ENCODE measurements around the gene ZFP1.

The ZFP1 gene

GRCh38 chr16:75188832-75189477 lies 40.6 kb downstream of the ZFP1 start:
- no peak overlapping the region for H2AFZ ChIP-seq (ENCODE audit: insufficient read depth, low read length, poor library complexity)
- no CpG with 5 or more reads among the region's 14 CpGs for WGBS (ENCODE audit: extremely low coverage, insufficient coverage, insufficient read length)
- no peak overlapping the region for H4K8ac ChIP-seq (ENCODE audit: low read depth, low read length)
- H4K12ac ChIP-seq (ENCODE audit: low read depth, low read length) = no peak overlapping the region
- no peak overlapping the region for H3K18ac ChIP-seq (ENCODE audit: low read length)
- no peak overlapping the region for H3K23ac ChIP-seq (ENCODE audit: low read length)
- no peak overlapping the region for H4K91ac ChIP-seq (ENCODE audit: low read depth, low read length)
- H3K79me2 ChIP-seq (ENCODE audit: control insufficient read depth, insufficient read depth, low read length, poor library complexity) = no peaks in the 10 kb centered on the region
- H3K27me3 ChIP-seq (ENCODE audit: insufficient read depth, low read length) = no peaks in the 10 kb centered on the region
- H3K14ac ChIP-seq (ENCODE audit: low read length) = no peak overlapping the region
- no peak overlapping the region for H2AK5ac ChIP-seq (ENCODE audit: low read length)
- H3K79me1 ChIP-seq (ENCODE audit: low read length) = no peaks in the 10 kb centered on the region
- H3K4ac ChIP-seq (ENCODE audit: low read depth, low read length) = no peak overlapping the region
- H2BK120ac ChIP-seq (ENCODE audit: insufficient read depth, low read length, poor library complexity) = no peak overlapping the region
- no peak overlapping the region for H3K27ac ChIP-seq (ENCODE audit: low read depth, low read length)
- peak overlapping the region; percentile 20 for H3K4me2 ChIP-seq (ENCODE audit: low read length)
- H3K9ac ChIP-seq (ENCODE audit: low read length) = no peak overlapping the region
- no peak overlapping the region for H2BK5ac ChIP-seq (ENCODE audit: low read depth, low read length, poor library complexity)
- DNase-seq = peak; percentile 53 to 81
- no peak overlapping the region for H2BK12ac ChIP-seq (ENCODE audit: low read length)
- H3K9me3 ChIP-seq (ENCODE audit: insufficient read depth, low read depth, low read length) = peaks cover 4% of the 10 kb centered on the region
- H3K4me3 ChIP-seq (ENCODE audit: low read depth, low read length) = no peak overlapping the region
- peaks cover 10 to 11% of the 10 kb centered on the region in 2 experiments for H3K4me1 ChIP-seq (ENCODE audit: control insufficient read depth in 1 of 2, insufficient read depth in 2 of 2, low read length in 2 of 2)
- no peaks in the 10 kb centered on the region for H3K36me3 ChIP-seq (ENCODE audit: control insufficient read depth in 1 of 2, insufficient read depth in 2 of 2, low read length in 2 of 2)

GRCh38 chr16:75189638-75190245 lies 41.4 kb downstream of the ZFP1 start:
- H3K4me2 ChIP-seq (ENCODE audit: low read length) = no peak overlapping the region
- H3K23ac ChIP-seq (ENCODE audit: low read length) = no peak overlapping the region
- H3K4me1 ChIP-seq (ENCODE audit: control insufficient read depth in 1 of 2, insufficient read depth in 2 of 2, low read length in 2 of 2) = peaks cover 10 to 11% of the 10 kb centered on the region in 2 experiments
- DNase-seq = no peak
- H3K18ac ChIP-seq (ENCODE audit: low read length) = no peak overlapping the region
- no peak overlapping the region for H4K12ac ChIP-seq (ENCODE audit: low read depth, low read length)
- no peak overlapping the region for H3K4ac ChIP-seq (ENCODE audit: low read depth, low read length)
- no peaks in the 10 kb centered on the region for H3K36me3 ChIP-seq (ENCODE audit: control insufficient read depth in 1 of 2, insufficient read depth in 2 of 2, low read length in 2 of 2)
- H3K27me3 ChIP-seq (ENCODE audit: insufficient read depth, low read length) = no peaks in the 10 kb centered on the region
- no peaks in the 10 kb centered on the region for H3K79me1 ChIP-seq (ENCODE audit: low read length)
- H2AFZ ChIP-seq (ENCODE audit: insufficient read depth, low read length, poor library complexity) = no peak overlapping the region
- WGBS (ENCODE audit: extremely low coverage, insufficient coverage, insufficient read length) = no CpG with 5 or more reads among the region's 8 CpGs
- no peak overlapping the region for H3K14ac ChIP-seq (ENCODE audit: low read length)
- H3K27ac ChIP-seq (ENCODE audit: low read depth, low read length) = no peak overlapping the region
- no peak overlapping the region for H2BK5ac ChIP-seq (ENCODE audit: low read depth, low read length, poor library complexity)
- H2BK12ac ChIP-seq (ENCODE audit: low read length) = no peak overlapping the region
- H2AK5ac ChIP-seq (ENCODE audit: low read length) = no peak overlapping the region
- H3K79me2 ChIP-seq (ENCODE audit: control insufficient read depth, insufficient read depth, low read length, poor library complexity) = no peaks in the 10 kb centered on the region
- no peak overlapping the region for H4K8ac ChIP-seq (ENCODE audit: low read depth, low read length)
- no peak overlapping the region for H3K4me3 ChIP-seq (ENCODE audit: low read depth, low read length)
- no peak overlapping the region for H3K9ac ChIP-seq (ENCODE audit: low read length)
- peaks cover 4% of the 10 kb centered on the region for H3K9me3 ChIP-seq (ENCODE audit: insufficient read depth, low read depth, low read length)
- H4K91ac ChIP-seq (ENCODE audit: low read depth, low read length) = no peak overlapping the region
- H2BK120ac ChIP-seq (ENCODE audit: insufficient read depth, low read length, poor library complexity) = no peak overlapping the region

GRCh38 chr16:75192606-75193264 lies 44.4 kb downstream of the ZFP1 start:
- H3K18ac ChIP-seq (ENCODE audit: low read length) = no peak overlapping the region
- no peak overlapping the region for H3K14ac ChIP-seq (ENCODE audit: low read length)
- no peak overlapping the region for H3K23ac ChIP-seq (ENCODE audit: low read length)
- H4K12ac ChIP-seq (ENCODE audit: low read depth, low read length) = no peak overlapping the region
- no CpG with 5 or more reads among the region's 21 CpGs for WGBS (ENCODE audit: extremely low coverage, insufficient coverage, insufficient read length)
- H3K9me3 ChIP-seq (ENCODE audit: insufficient read depth, low read depth, low read length) = peaks cover 5% of the 10 kb centered on the region
- peaks cover 10 to 11% of the 10 kb centered on the region in 2 experiments for H3K4me1 ChIP-seq (ENCODE audit: control insufficient read depth in 1 of 2, insufficient read depth in 2 of 2, low read length in 2 of 2)
- no peak overlapping the region for H2BK12ac ChIP-seq (ENCODE audit: low read length)
- H2AK5ac ChIP-seq (ENCODE audit: low read length) = no peak overlapping the region
- no peak overlapping the region for H3K4ac ChIP-seq (ENCODE audit: low read depth, low read length)
- H4K8ac ChIP-seq (ENCODE audit: low read depth, low read length) = no peak overlapping the region
- no peaks in the 10 kb centered on the region for H3K36me3 ChIP-seq (ENCODE audit: control insufficient read depth in 1 of 2, insufficient read depth in 2 of 2, low read length in 2 of 2)
- no peaks in the 10 kb centered on the region for H3K79me2 ChIP-seq (ENCODE audit: control insufficient read depth, insufficient read depth, low read length, poor library complexity)
- no peak overlapping the region for H3K27ac ChIP-seq (ENCODE audit: low read depth, low read length)
- no peak overlapping the region for H3K4me2 ChIP-seq (ENCODE audit: low read length)
- H3K27me3 ChIP-seq (ENCODE audit: insufficient read depth, low read length) = no peaks in the 10 kb centered on the region
- H2BK5ac ChIP-seq (ENCODE audit: low read depth, low read length, poor library complexity) = no peak overlapping the region
- H3K79me1 ChIP-seq (ENCODE audit: low read length) = no peaks in the 10 kb centered on the region
- DNase-seq = peak; percentile 49 to 77
- no peak overlapping the region for H3K9ac ChIP-seq (ENCODE audit: low read length)
- H2BK120ac ChIP-seq (ENCODE audit: insufficient read depth, low read length, poor library complexity) = no peak overlapping the region
- H2AFZ ChIP-seq (ENCODE audit: insufficient read depth, low read length, poor library complexity) = no peak overlapping the region
- no peak overlapping the region for H3K4me3 ChIP-seq (ENCODE audit: low read depth, low read length)
- H4K91ac ChIP-seq (ENCODE audit: low read depth, low read length) = no peak overlapping the region

GRCh38 chr16:75193265-75193650 lies 44.9 kb downstream of the ZFP1 start:
- H4K12ac ChIP-seq (ENCODE audit: low read depth, low read length) = no peak overlapping the region
- no peak overlapping the region for H2BK12ac ChIP-seq (ENCODE audit: low read length)
- H3K14ac ChIP-seq (ENCODE audit: low read length) = no peak overlapping the region
- H3K18ac ChIP-seq (ENCODE audit: low read length) = no peak overlapping the region
- H3K36me3 ChIP-seq (ENCODE audit: control insufficient read depth in 1 of 2, insufficient read depth in 2 of 2, low read length in 2 of 2) = no peaks in the 10 kb centered on the region
- WGBS (ENCODE audit: extremely low coverage, insufficient coverage, insufficient read length) = no CpG with 5 or more reads among the region's 4 CpGs
- no peak overlapping the region for H4K91ac ChIP-seq (ENCODE audit: low read depth, low read length)
- no peak overlapping the region for H3K9ac ChIP-seq (ENCODE audit: low read length)
- H3K23ac ChIP-seq (ENCODE audit: low read length) = no peak overlapping the region
- no peak for DNase-seq
- H2BK5ac ChIP-seq (ENCODE audit: low read depth, low read length, poor library complexity) = no peak overlapping the region
- no peaks in the 10 kb centered on the region for H3K79me1 ChIP-seq (ENCODE audit: low read length)
- no peak overlapping the region for H3K4me3 ChIP-seq (ENCODE audit: low read depth, low read length)
- no peaks in the 10 kb centered on the region for H3K27me3 ChIP-seq (ENCODE audit: insufficient read depth, low read length)
- H3K4me2 ChIP-seq (ENCODE audit: low read length) = no peak overlapping the region
- H2BK120ac ChIP-seq (ENCODE audit: insufficient read depth, low read length, poor library complexity) = no peak overlapping the region
- peaks cover 5% of the 10 kb centered on the region for H3K9me3 ChIP-seq (ENCODE audit: insufficient read depth, low read depth, low read length)
- H3K27ac ChIP-seq (ENCODE audit: low read depth, low read length) = no peak overlapping the region
- no peak overlapping the region for H2AFZ ChIP-seq (ENCODE audit: insufficient read depth, low read length, poor library complexity)
- no peak overlapping the region for H3K4ac ChIP-seq (ENCODE audit: low read depth, low read length)
- no peaks in the 10 kb centered on the region for H3K79me2 ChIP-seq (ENCODE audit: control insufficient read depth, insufficient read depth, low read length, poor library complexity)
- no peak overlapping the region for H2AK5ac ChIP-seq (ENCODE audit: low read length)
- no peak overlapping the region for H4K8ac ChIP-seq (ENCODE audit: low read depth, low read length)
- peaks cover 10 to 11% of the 10 kb centered on the region in 2 experiments for H3K4me1 ChIP-seq (ENCODE audit: control insufficient read depth in 1 of 2, insufficient read depth in 2 of 2, low read length in 2 of 2)

All from trophoblast cell (in vitro differentiated cells and primary cell).